H1 (cell line): Measurements from ENCODE around the gene ITSN1. TPM values are rescaled to one million over a fixed set of nuclear protein-coding genes. Genes with fewer than 3 reads are reported as not detected.
A peak's percentile ranks its signal among the peaks of the same experiment; 100 is the strongest.

Experiments
- CTCF ChIA-PET: fragments of 300-600 bp; sonication (Branson Sonifier 250); formaldehyde crosslinking; loops from one replicate; lab custom pipeline; 2021; ENCODE audit not compliant: partially characterized antibody; lab: Charles Lee
- POLR2A ChIA-PET: fragments of 300-600 bp; sonication (Branson Sonifier 250); formaldehyde crosslinking; loops from one replicate; lab custom pipeline; 2021; ENCODE audit warnings: inconsistent platforms; ENCODE audit not compliant: partially characterized antibody; lab: Charles Lee
- DNase-seq, 2 experiments: peaks; one replicate each; pipeline versions ENCODE4 v3.0.0 to v3.0.0-alpha.2; 2010 to 2022; ENCODE audit warnings: low spot score in 2 of 2, low read depth in 1 of 2, mixed read lengths in 1 of 2
- FAIRE-seq: peaks from 2 replicates; lab custom pipeline; 2011; peaks lifted over from hg19 to GRCh38; lab: Jason Lieb, UNC
- H2AFZ ChIP-seq: 2 replicates; pipeline ENCODE4 v1.8.1; 2012; ENCODE audit warnings: low read length, inconsistent platforms
- H2AK5ac ChIP-seq: 2 replicates; pipeline ENCODE4 v1.6.1; 2013; ENCODE audit warnings: low read depth, low read length
- H2BK120ac ChIP-seq: replicated peaks from 2 replicates; pipeline ENCODE3; 2013; ENCODE audit warnings: low read depth, low read length, inconsistent platforms
- H2BK12ac ChIP-seq: 2 replicates; pipeline ENCODE4 v1.6.1; 2013; ENCODE audit warnings: low read depth, low read length
- H2BK15ac ChIP-seq: 2 replicates; pipeline ENCODE4 v1.6.1; 2013; ENCODE audit warnings: low read length
- H2BK20ac ChIP-seq: 2 replicates; pipeline ENCODE4 v1.6.1; 2013; ENCODE audit warnings: low read length
- H2BK5ac ChIP-seq: 2 replicates; pipeline ENCODE4 v1.6.1; 2013; ENCODE audit warnings: low read depth, low read length
- H3K14ac ChIP-seq: 2 replicates; pipeline ENCODE4 v1.6.1; 2013; ENCODE audit warnings: inconsistent platforms; ENCODE audit not compliant: insufficient read length
- H3K18ac ChIP-seq: 2 replicates; pipeline ENCODE4 v1.6.1; 2013; ENCODE audit warnings: low read length; ENCODE audit errors: extremely low read depth
- H3K23ac ChIP-seq: 2 replicates; pipeline ENCODE4 v1.6.1; 2013; ENCODE audit warnings: inconsistent platforms; ENCODE audit not compliant: insufficient read length
- H3K23me2 ChIP-seq: 2 replicates; pipeline ENCODE4 v1.6.1; 2013; ENCODE audit warnings: low read depth, low read length
- H3K27ac ChIP-seq: 2 replicates; pipeline ENCODE4 v1.6.1; 2011; ENCODE audit warnings: low read depth, low read length, inconsistent platforms
- H3K27me3 ChIP-seq, 4 experiments: replicated peaks in 1 of 4; 1 replicate in 1 of 4; 2 replicates in 3 of 4; pipeline versions ENCODE4 v1.6.1 to v1.8.1; 2011 to 2013; ENCODE audit warnings: low read length in 3 of 4, mild to moderate bottlenecking in 3 of 4, inconsistent platforms in 2 of 4, mixed read lengths in 2 of 4, moderate library complexity in 1 of 4; ENCODE audit not compliant: control insufficient read depth in 3 of 4, insufficient read depth in 3 of 4; ENCODE audit errors: extremely low read depth in 1 of 4
- H3K36me3 ChIP-seq, 4 experiments: 2 replicates each; pipeline versions ENCODE4 v1.6.1 to v1.8.1; 2011 to 2013; ENCODE audit warnings: mild to moderate bottlenecking in 4 of 4, low read length in 3 of 4, moderate library complexity in 2 of 4, control low read depth in 1 of 4, inconsistent platforms in 1 of 4; ENCODE audit not compliant: insufficient read depth in 4 of 4, control insufficient read depth in 2 of 4
- H3K4ac ChIP-seq: replicated peaks from 2 replicates; pipeline ENCODE3; 2013; ENCODE audit warnings: low read length, low read depth, mixed read lengths, inconsistent platforms; ENCODE audit not compliant: insufficient read length
- H3K4me1 ChIP-seq, 4 experiments: replicated peaks in 1 of 4; 1 replicate in 1 of 4; 2 replicates in 3 of 4; pipeline versions ENCODE4 v1.6.1 to v1.8.1; 2011 to 2013; ENCODE audit warnings: low read length in 3 of 4, inconsistent platforms in 2 of 4, mixed read lengths in 1 of 4; ENCODE audit not compliant: insufficient read depth in 4 of 4, control insufficient read depth in 3 of 4
- H3K4me2 ChIP-seq, 2 experiments: 2 replicates each; pipeline versions ENCODE4 v1.6.1 to v1.8.1; 2011 to 2013; ENCODE audit warnings: low read depth in 2 of 2, low read length in 2 of 2, control low read depth in 1 of 2, inconsistent platforms in 1 of 2, mild to moderate bottlenecking in 1 of 2; ENCODE audit not compliant: insufficient read depth in 1 of 2
- H3K4me3 ChIP-seq, 4 experiments: fragments of 200-600, 300-600 bp in 1 of 4; sonication (generic), shearing (Covaris generic), sonication (Bioruptor Twin) in 1 of 4; 2 replicates each; pipeline versions ENCODE4 v1.5.1 to v1.8.1; 2011 to 2016; ENCODE audit warnings: low read length in 4 of 4, low read depth in 3 of 4, control low read depth in 2 of 4, inconsistent platforms in 2 of 4, mild to moderate bottlenecking in 2 of 4, mixed read lengths in 1 of 4, moderate library complexity in 1 of 4; ENCODE audit not compliant: insufficient read depth in 2 of 4; ENCODE audit errors: extremely low read depth in 1 of 4
- H3K56ac ChIP-seq: replicated peaks from 2 replicates; pipeline ENCODE3; 2013; ENCODE audit warnings: low read depth, mild to moderate bottlenecking, mixed read lengths, low read length, inconsistent platforms; ENCODE audit not compliant: insufficient read length
- H3K79me1 ChIP-seq: 2 replicates; pipeline ENCODE4 v1.6.1; 2013; ENCODE audit warnings: low read depth, low read length, control low read depth
- H3K79me2 ChIP-seq, 2 experiments: 2 replicates each; pipeline versions ENCODE4 v1.6.1 to v1.8.1; 2012 to 2013; ENCODE audit warnings: low read length in 2 of 2, mild to moderate bottlenecking in 2 of 2, inconsistent platforms in 1 of 2; ENCODE audit not compliant: insufficient read depth in 2 of 2, control insufficient read depth in 1 of 2
- H3K9ac ChIP-seq, 4 experiments: replicated peaks in 1 of 4; 1 replicate in 1 of 4; 2 replicates in 3 of 4; pipeline versions ENCODE4 v1.6.1 to v1.8.1; 2011 to 2013; ENCODE audit warnings: low read depth in 3 of 4, low read length in 3 of 4, control low read depth in 2 of 4, mild to moderate bottlenecking in 2 of 4, moderate library complexity in 2 of 4, inconsistent platforms in 1 of 4; ENCODE audit errors: extremely low read depth in 1 of 4
- H3K9me3 ChIP-seq, 2 experiments: 2 replicates each; pipeline versions ENCODE4 v1.6.1 to v1.8.1; 2012 to 2013; ENCODE audit warnings: mild to moderate bottlenecking in 2 of 2, moderate library complexity in 2 of 2, control low read depth in 1 of 2, inconsistent platforms in 1 of 2, low read depth in 1 of 2, low read length in 1 of 2, mixed read lengths in 1 of 2; ENCODE audit not compliant: insufficient read depth in 2 of 2
- H4K20me1 ChIP-seq, 2 experiments: replicated peaks in 1 of 2; 2 replicates each; pipeline versions ENCODE3 to v1.8.1; 2011 to 2013; ENCODE audit warnings: inconsistent platforms in 2 of 2, low read length in 2 of 2, mild to moderate bottlenecking in 1 of 2; ENCODE audit not compliant: insufficient read depth in 2 of 2, control insufficient read depth in 1 of 2
- H4K5ac ChIP-seq: 2 replicates; pipeline ENCODE4 v1.6.1; 2013; ENCODE audit warnings: low read length, low read depth, mixed read lengths, inconsistent platforms; ENCODE audit not compliant: insufficient read length
- H4K8ac ChIP-seq: 2 replicates; pipeline ENCODE4 v1.8.0; 2013; ENCODE audit warnings: mild to moderate bottlenecking, moderate library complexity, low read length, inconsistent platforms; ENCODE audit not compliant: insufficient read depth; ENCODE audit errors: extremely low read depth
- H4K91ac ChIP-seq: replicated peaks from 2 replicates; pipeline ENCODE3; 2013; ENCODE audit warnings: low read length, mixed read lengths, inconsistent platforms; ENCODE audit not compliant: insufficient read length
- KDM1A ChIP-seq: fragments of 200-600, 300-600 bp; sonication (generic); IDR thresholded peaks from 2 replicates; pipeline ENCODE4 v1.7.1; 2016; ENCODE audit warnings: mild to moderate bottlenecking, low read length, borderline replicate concordance
- WGBS, 2 experiments: shearing (Covaris generic) in 1 of 2; methylation state at CpG; one replicate each; pipeline versions ENCODE4 v1.1.6 to v1.1.7; 2013 to 2015; ENCODE audit warnings: low lambda C conversion rate in 2 of 2, mixed read lengths in 2 of 2, inconsistent platforms in 1 of 2, low coverage in 1 of 2, missing lambda C conversion rate in 1 of 2; ENCODE audit not compliant: insufficient replicate concordance in 2 of 2, insufficient coverage in 1 of 2, insufficient read length in 1 of 2; ENCODE audit errors: extremely low coverage in 1 of 2, missing lambda C conversion rate in 1 of 2; 5-methylcytosine and 5-hydroxymethylcytosine counted together
- polyA plus RNA-seq, 7 experiments: library from polyadenylated mRNA; depleted of rRNA in 3 of 7; stranded (reverse) in 5 of 7; unstranded in 2 of 7; fragments of >200 nt in 5 of 7; fragments of 200-250 nt in 2 of 7; gene quantifications; 1 replicate in 5 of 7; 2 replicates in 1 of 7; 4 replicates in 1 of 7; pipeline versions ENCODE4 v1.2.1 to v1.2.3, GENCODE V29; 2011 to 2013; ENCODE audit warnings: missing spikeins in 2 of 7, mixed read lengths in 2 of 7
- total RNA-seq: library from RNA; stranded (reverse); fragmentation: NEBNext Ultra II Directional; extraction: Animal tissue kit (Norgen Biotek cat#: 25700); gene quantifications from 2 replicates; pipeline ENCODE4 v1.2.1, GENCODE V29; 2021
- TF ChIP-seq, protein P1 (sequence below): IDR thresholded peaks from 2 replicates; pipeline ENCODE4 v1.6.1; 2011; ENCODE audit warnings: low read length, improper control_type of control experiment

The ITSN1 gene
- total and polyA plus RNA-seq, 2 of the 8 experiments (the other 6 are each of a cell fraction or from before 2014, with no cell fraction given), result 60.8 to 78.1 TPM

DNA sequence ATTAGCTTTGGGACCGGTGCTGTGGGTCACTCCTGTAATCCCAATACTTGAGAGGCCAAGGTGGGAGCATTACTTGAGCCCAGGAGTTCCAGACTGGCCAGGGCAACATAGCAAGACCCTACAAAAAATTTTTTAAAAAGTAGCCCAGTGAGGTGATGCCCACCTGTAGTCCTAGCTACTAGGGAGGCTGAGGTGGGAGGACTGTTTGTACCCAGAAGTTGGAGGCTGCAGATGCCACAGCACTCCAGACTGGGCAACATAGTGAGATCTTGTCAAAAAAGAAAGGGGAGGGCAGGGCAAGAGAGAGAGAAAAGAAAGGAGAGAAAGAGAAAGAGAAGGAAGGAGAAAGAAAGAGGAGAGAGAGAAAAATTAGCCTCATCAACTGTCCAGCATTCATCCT, 6.3 kb downstream of the ITSN1 start:
- H3K23me2 ChIP-seq, result peaks cover 2% of the 10 kb centered on the region; the same call in 1 of the 2 replicates
- H3K79me1 ChIP-seq, result peaks cover 4% of the 10 kb centered on the region; the same call in 1 of the 2 replicates
- peaks cover 4 to 14% (median 8%) of the 10 kb centered on the region in 4 experiments; a peak in 6 of 7 replicates for H3K4me1 ChIP-seq
- H3K79me2 ChIP-seq, result peaks cover 40 to 99% of the 10 kb centered on the region in 2 experiments
- 88% methylated on average over 1 of the region's 1 CpG; no CpG with 5 or more reads in 1 of the 2 experiments for WGBS, 2 experiments
- H3K27ac ChIP-seq, result no peak overlapping the region
- H2BK120ac ChIP-seq, result no peak overlapping the region
- no peak for DNase-seq
- H3K36me3 ChIP-seq, result no peaks in the 10 kb centered on the region
- H3K9me3 ChIP-seq, result no peaks in the 10 kb centered on the region
- CTCF ChIA-PET, result interaction anchor here (0.6 kb wide), 1 partner anchor 16 kb away, joined by 3 read pairs; no protein-coding TSS in a partner anchor
- TF ChIP-seq, protein P1, sequence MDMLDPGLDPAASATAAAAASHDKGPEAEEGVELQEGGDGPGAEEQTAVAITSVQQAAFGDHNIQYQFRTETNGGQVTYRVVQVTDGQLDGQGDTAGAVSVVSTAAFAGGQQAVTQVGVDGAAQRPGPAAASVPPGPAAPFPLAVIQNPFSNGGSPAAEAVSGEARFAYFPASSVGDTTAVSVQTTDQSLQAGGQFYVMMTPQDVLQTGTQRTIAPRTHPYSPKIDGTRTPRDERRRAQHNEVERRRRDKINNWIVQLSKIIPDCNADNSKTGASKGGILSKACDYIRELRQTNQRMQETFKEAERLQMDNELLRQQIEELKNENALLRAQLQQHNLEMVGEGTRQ, result no peak
- peak; percentile 37; the same call in 1 of the 2 replicates for TF ChIP-seq KDM1A
- no peaks in the 10 kb centered on the region for H3K27me3 ChIP-seq
- POLR2A ChIA-PET, result no interaction called here
- no peak overlapping the region for H2BK20ac ChIP-seq
- H3K4ac ChIP-seq, result no peak overlapping the region
- no peak overlapping the region for H4K8ac ChIP-seq
- H3K56ac ChIP-seq, result no peak overlapping the region
- H3K23ac ChIP-seq, result no peak overlapping the region
- H4K5ac ChIP-seq, result no peak overlapping the region
- H3K9ac ChIP-seq, result no peak overlapping the region
- peaks cover 19 to 28% of the 10 kb centered on the region in 2 experiments for H4K20me1 ChIP-seq
- no peak overlapping the region for H3K14ac ChIP-seq
- H2AFZ ChIP-seq, result no peak overlapping the region
- no peak overlapping the region for H2AK5ac ChIP-seq
- no peak overlapping the region for H3K4me3 ChIP-seq
- H2BK5ac ChIP-seq, result no peak overlapping the region
- no peak overlapping the region for H2BK12ac ChIP-seq
- no peak overlapping the region for H4K91ac ChIP-seq
- no peak overlapping the region for H2BK15ac ChIP-seq
- no peak overlapping the region for H3K4me2 ChIP-seq
- H3K18ac ChIP-seq, result no peak overlapping the region
- no peak for FAIRE-seq
